ENCODE data around the gene PPP3CA.
A peak's percentile ranks its signal among the peaks of the same experiment; 100 is the strongest.

The PPP3CA gene

GRCh38 chr4:101022151-101023024, 324.9 kb downstream of the PPP3CA start:
- DNase-seq (ENCODE audit: low read depth), result peak; percentile 32
- no peak overlapping the region for H3K4me3 ChIP-seq (replicated peaks; ENCODE audit: low read depth, low read length)
- TF ChIP-seq CTCF (IDR thresholded peaks at IDR 0.05; ENCODE audit: low read length, missing control alignments), result no peak

- TF ChIP-seq CTCF (IDR thresholded peaks at IDR 0.05; ENCODE audit: low read length, missing control alignments), result no peak
- no peak overlapping the region for H3K4me3 ChIP-seq (replicated peaks; ENCODE audit: low read depth, low read length)
- DNase-seq (ENCODE audit: low read depth), result peak; percentile 80
These were observed 326.4 kb downstream of the PPP3CA start for GRCh38 chr4:101020956-101021355.

GRCh38 chr4:101019941-101020401, 327.4 kb downstream of the PPP3CA start:
- H3K4me3 ChIP-seq (replicated peaks; ENCODE audit: low read depth, low read length), result no peak overlapping the region
- DNase-seq (ENCODE audit: low read depth), result no peak
- TF ChIP-seq CTCF (IDR thresholded peaks at IDR 0.05; ENCODE audit: low read length, missing control alignments), result no peak

GRCh38 chr4:101019313-101019712, 328.0 kb downstream of the PPP3CA start:
- DNase-seq (ENCODE audit: low read depth), result no peak
- TF ChIP-seq CTCF (IDR thresholded peaks at IDR 0.05; ENCODE audit: low read length, missing control alignments), result no peak

GRCh38 chr4:101018836-101019235, 328.5 kb downstream of the PPP3CA start:
- no peak for TF ChIP-seq CTCF (IDR thresholded peaks at IDR 0.05; ENCODE audit: low read length, missing control alignments)
- H3K4me3 ChIP-seq (replicated peaks; ENCODE audit: low read depth, low read length), result no peak overlapping the region
- no peak for DNase-seq (ENCODE audit: low read depth)

More at GRCh38 chr4:101019313-101019712, 328.0 kb downstream of the PPP3CA start:
- H3K4me3 ChIP-seq (replicated peaks; ENCODE audit: low read depth, low read length), result no peak overlapping the region

GRCh38 chr4:101014417-101014816, 332.9 kb downstream of the PPP3CA start:
- DNase-seq (ENCODE audit: low read depth), result no peak
- no peak for TF ChIP-seq CTCF (IDR thresholded peaks at IDR 0.05; ENCODE audit: low read length, missing control alignments)
- no peak overlapping the region for H3K4me3 ChIP-seq (replicated peaks; ENCODE audit: low read depth, low read length)

All from fibroblast of pulmonary artery (primary cell).